ENCODE measurements around the gene PLCB1.

GRCh38 chr20:8320306-8320705 is 188.2 kb downstream of the PLCB1 start:
- TF ChIP-seq, protein P1, sequence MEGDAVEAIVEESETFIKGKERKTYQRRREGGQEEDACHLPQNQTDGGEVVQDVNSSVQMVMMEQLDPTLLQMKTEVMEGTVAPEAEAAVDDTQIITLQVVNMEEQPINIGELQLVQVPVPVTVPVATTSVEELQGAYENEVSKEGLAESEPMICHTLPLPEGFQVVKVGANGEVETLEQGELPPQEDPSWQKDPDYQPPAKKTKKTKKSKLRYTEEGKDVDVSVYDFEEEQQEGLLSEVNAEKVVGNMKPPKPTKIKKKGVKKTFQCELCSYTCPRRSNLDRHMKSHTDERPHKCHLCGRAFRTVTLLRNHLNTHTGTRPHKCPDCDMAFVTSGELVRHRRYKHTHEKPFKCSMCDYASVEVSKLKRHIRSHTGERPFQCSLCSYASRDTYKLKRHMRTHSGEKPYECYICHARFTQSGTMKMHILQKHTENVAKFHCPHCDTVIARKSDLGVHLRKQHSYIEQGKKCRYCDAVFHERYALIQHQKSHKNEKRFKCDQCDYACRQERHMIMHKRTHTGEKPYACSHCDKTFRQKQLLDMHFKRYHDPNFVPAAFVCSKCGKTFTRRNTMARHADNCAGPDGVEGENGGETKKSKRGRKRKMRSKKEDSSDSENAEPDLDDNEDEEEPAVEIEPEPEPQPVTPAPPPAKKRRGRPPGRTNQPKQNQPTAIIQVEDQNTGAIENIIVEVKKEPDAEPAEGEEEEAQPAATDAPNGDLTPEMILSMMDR (IDR thresholded peaks at IDR 0.05) = no peak
- TF ChIP-seq POLR2A (IDR thresholded peaks at IDR 0.05) = no peak

Data from Peyer's patch (tissue), 4 donors.